MCF 10A (cell line): ENCODE data around the gene DERL3. TPM values are rescaled to one million over a fixed set of nuclear protein-coding genes. Genes with fewer than 3 reads are reported as not detected.

Experiments used
- BruUV-seq: library from RNA; stranded (reverse); fragments of 400-500 nt; replicated peaks from 2 replicates; lab custom pipeline; 2021; lab: Mats Ljungman, UMichigan
- CTCF ChIA-PET: fragments of 300-600 bp; sonication (Branson Sonifier 250); formaldehyde crosslinking; extraction: SDS; loops from one replicate; lab custom pipeline; 2021; ENCODE audit warnings: antibody characterized with exemption, inconsistent platforms; lab: Yijun Ruan, JAX
- POLR2A ChIA-PET: fragments of 300-600, 350-650 bp; sonication (Branson Sonifier 250); formaldehyde crosslinking; extraction: SDS; loops from one replicate; lab custom pipeline; 2020; ENCODE audit warnings: antibody characterized with exemption, inconsistent platforms; lab: Yijun Ruan, JAX
- DNase-seq: peaks from one replicate; pipeline ENCODE4 v3.0.0-alpha.2; 2018; ENCODE audit not compliant: unreplicated experiment
- H3K27ac Mint-ChIP-seq: one replicate; pipeline ENCODE4 v1.8.0; 2022; ENCODE audit warnings: mild to moderate bottlenecking, low read depth, mixed read lengths; ENCODE audit not compliant: unreplicated experiment
- H3K27me3 Mint-ChIP-seq: one replicate; pipeline ENCODE4 v1.8.0; 2022; ENCODE audit warnings: mixed read lengths; ENCODE audit not compliant: insufficient read depth, unreplicated experiment
- H3K36me3 Mint-ChIP-seq: one replicate; pipeline ENCODE4 v1.8.0; 2022; ENCODE audit warnings: mild to moderate bottlenecking, moderate library complexity, mixed read lengths; ENCODE audit not compliant: insufficient read depth, unreplicated experiment
- H3K4me1 Mint-ChIP-seq: one replicate; pipeline ENCODE4 v1.8.0; 2022; ENCODE audit warnings: mixed read lengths; ENCODE audit not compliant: insufficient read depth, unreplicated experiment
- H3K4me3 Mint-ChIP-seq: one replicate; pipeline ENCODE4 v1.8.0; 2022; ENCODE audit warnings: mild to moderate bottlenecking, moderate library complexity, mixed read lengths; ENCODE audit not compliant: unreplicated experiment
- H3K9me3 Mint-ChIP-seq: one replicate; pipeline ENCODE4 v1.8.0; 2022; ENCODE audit warnings: mixed read lengths; ENCODE audit not compliant: unreplicated experiment
- intact Hi-C: fragments of 100-400 bp; cut with micrococcal nuclease; formaldehyde crosslinking; loops from 2 replicates; pipeline ENCODE4 v1.14.1; 2022
- total RNA-seq: library from RNA; stranded (reverse); gene quantifications from 2 replicates; pipeline ENCODE4 v1.2.3, GENCODE V29; 2022
- TF ChIP-seq, protein P1 (sequence below): fragments of 200-600 bp; IDR thresholded peaks from one replicate; pipeline ENCODE4 v1.8.0; 2022; ENCODE audit warnings: antibody characterized with exemption, mild to moderate bottlenecking; ENCODE audit not compliant: unreplicated experiment

The DERL3 gene
- total RNA-seq, 1 experiment from 2014 or later = not detected

DNA sequence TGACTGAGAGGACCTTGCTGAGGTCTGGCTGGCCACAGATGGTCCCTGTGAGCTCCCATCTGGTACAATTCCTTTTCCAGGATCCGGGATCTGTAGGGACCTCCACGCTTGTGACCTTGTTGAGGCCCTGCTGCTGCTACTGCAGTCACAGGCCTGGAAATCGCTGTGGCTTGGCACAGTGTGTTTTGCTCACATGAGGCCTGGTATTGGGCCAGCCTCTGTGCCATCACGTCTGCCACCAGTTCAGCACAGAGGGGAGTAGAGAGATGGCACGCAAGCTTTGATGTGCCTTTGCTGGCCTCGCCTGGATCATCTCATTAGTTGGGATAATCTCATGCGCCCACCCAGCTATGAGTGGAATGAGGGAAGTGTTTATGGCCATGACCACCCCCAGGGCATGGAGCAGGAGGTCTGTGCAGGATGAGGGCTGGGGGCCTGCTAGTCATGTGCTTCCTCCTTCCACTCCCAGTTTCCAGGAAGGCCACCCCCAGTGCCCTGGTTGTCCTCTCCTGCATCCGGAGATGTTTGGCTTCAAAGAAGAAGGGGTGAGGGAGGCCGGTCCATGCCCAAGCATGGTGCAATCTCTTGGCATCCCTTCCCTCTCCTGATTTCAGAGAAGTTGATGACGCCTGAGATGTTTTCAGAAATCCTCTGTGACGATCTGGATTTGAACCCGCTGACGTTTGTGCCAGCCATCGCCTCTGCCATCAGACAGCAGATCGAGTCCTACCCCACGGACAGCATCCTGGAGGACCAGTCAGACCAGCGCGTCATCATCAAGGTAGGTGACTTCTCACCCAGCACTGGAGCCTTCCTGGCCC, 22.4 kb downstream of the DERL3 start:
- CTCF ChIA-PET = interaction anchor here (0.6 kb wide), 1 partner anchor 30 kb away, joined by 6 read pairs; no protein-coding TSS in a partner anchor

DNA sequence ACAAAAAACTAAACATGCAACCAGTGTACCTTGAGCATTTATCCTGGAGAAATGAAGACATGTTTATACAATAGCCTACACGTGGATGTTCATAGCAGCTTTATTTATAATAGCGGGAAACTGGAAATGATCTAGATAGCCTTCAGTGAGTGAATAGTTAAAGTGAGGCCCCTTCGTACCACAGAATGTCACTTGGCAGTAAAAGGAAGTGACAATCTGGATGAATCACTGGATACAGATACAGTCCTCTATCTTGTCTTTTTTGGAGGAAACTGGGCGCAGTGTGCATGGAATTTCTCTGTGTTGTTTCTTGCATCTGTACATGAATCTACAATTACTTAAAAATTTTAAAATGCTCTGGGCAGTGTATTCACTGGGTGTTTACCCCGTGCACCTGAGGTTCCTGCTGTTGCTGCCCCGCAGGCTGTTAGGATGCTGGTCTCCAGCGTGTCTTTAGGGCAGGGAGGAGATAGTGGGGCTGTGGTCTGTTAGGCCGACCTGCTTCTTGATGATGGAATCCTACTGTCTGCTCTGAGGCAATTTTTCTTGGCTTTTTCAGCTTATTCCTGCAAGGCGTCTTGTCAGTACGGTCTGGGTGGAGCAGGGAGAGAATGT, 23.2 kb downstream of the DERL3 start:
- CTCF ChIA-PET = interaction anchor here (0.6 to 1.1 kb wide), 2 partner anchors 29 to 34 kb away, joined by 5 to 6 read pairs; no protein-coding TSS in a partner anchor

More for the DNA sequence above, 22.4 kb downstream of the DERL3 start:
- intact Hi-C loops = no loop called here
- Mint-ChIP-seq H3K27ac (no peak overlapping the region), H3K27me3 (no peaks in the 10 kb centered on the region), H3K4me1 (no peaks in the 10 kb centered on the region), H3K9me3 (no peaks in the 10 kb centered on the region), H3K4me3 (no peak overlapping the region), H3K36me3 (peaks cover 61% of the 10 kb centered on the region)
- POLR2A ChIA-PET = no interaction called here
- TF ChIP-seq, protein P1, sequence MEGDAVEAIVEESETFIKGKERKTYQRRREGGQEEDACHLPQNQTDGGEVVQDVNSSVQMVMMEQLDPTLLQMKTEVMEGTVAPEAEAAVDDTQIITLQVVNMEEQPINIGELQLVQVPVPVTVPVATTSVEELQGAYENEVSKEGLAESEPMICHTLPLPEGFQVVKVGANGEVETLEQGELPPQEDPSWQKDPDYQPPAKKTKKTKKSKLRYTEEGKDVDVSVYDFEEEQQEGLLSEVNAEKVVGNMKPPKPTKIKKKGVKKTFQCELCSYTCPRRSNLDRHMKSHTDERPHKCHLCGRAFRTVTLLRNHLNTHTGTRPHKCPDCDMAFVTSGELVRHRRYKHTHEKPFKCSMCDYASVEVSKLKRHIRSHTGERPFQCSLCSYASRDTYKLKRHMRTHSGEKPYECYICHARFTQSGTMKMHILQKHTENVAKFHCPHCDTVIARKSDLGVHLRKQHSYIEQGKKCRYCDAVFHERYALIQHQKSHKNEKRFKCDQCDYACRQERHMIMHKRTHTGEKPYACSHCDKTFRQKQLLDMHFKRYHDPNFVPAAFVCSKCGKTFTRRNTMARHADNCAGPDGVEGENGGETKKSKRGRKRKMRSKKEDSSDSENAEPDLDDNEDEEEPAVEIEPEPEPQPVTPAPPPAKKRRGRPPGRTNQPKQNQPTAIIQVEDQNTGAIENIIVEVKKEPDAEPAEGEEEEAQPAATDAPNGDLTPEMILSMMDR = no peak
- no peak for DNase-seq
- no TSS peak for BruUV-seq

DNA sequence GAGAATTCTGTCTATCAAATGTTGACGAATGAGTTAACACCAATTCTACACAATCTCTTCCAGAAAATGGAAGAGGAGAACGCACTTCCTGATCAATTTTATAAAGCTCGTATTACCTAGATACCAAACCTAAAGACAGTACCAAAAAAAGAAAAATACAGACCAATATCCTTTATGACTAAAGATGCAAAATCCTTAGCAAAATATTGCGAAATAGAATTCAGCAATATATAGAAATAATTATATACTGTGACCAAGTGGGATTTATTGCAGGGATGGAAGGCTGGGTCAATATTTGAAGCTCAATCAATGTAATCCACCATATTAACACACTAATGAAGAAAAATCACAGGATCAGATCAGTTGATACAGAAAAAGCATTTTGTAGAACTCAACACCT, 26.4 kb downstream of the DERL3 start:
- H3K36me3 Mint-ChIP-seq = peaks cover 67% of the 10 kb centered on the region
- TF ChIP-seq, protein P1 = no peak
- no peaks in the 10 kb centered on the region for H3K9me3 Mint-ChIP-seq
- ChIA-PET CTCF (interaction anchor here (1.2 to 1.8 kb wide), 2 partner anchors 38 to 43 kb away, joined by 3 to 5 read pairs; no protein-coding TSS in a partner anchor), POLR2A (interaction anchor here (0.9 to 1.0 kb wide), 2 partner anchors 34 to 44 kb away, joined by 3 read pairs; partner anchors contain the start of gene CHCHD10)
- intact Hi-C loops = no loop called here
- DNase-seq = no peak
- no peaks in the 10 kb centered on the region for H3K4me1 Mint-ChIP-seq
- BruUV-seq = no TSS peak
- no peak overlapping the region for H3K4me3 Mint-ChIP-seq
- no peak overlapping the region for H3K27ac Mint-ChIP-seq
- no peaks in the 10 kb centered on the region for H3K27me3 Mint-ChIP-seq

More for the DNA sequence above, 23.2 kb downstream of the DERL3 start:
- no peaks in the 10 kb centered on the region for H3K4me1 Mint-ChIP-seq
- peaks cover 66% of the 10 kb centered on the region for H3K36me3 Mint-ChIP-seq
- H3K9me3 Mint-ChIP-seq = no peaks in the 10 kb centered on the region
- H3K27me3 Mint-ChIP-seq = no peaks in the 10 kb centered on the region
- BruUV-seq = no TSS peak
- DNase-seq = no peak
- TF ChIP-seq, protein P1 = no peak
- H3K4me3 Mint-ChIP-seq = no peak overlapping the region
- no peak overlapping the region for H3K27ac Mint-ChIP-seq
- intact Hi-C loops = no loop called here
- POLR2A ChIA-PET = no interaction called here

DNA sequence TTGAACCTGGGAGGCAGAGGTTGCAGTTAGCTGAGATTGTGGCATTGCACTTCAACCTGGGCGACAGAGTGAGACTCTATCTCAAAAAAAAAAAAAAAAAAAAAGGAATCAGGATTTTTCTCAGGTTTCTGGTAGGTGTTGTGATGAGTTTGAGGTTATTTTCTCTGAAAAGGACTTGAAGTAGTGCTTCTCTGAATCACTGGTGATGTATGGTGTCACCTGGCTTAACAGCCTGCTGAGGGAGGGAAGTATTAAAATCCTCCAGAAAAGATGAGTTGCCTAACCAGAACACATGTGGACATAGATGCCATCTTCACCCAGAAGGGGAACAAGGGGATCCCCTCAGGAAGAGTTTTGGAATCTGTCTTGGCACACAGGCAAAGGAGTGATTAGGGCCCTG, 32.0 kb downstream of the DERL3 start:
- H3K9me3 Mint-ChIP-seq = no peaks in the 10 kb centered on the region
- intact Hi-C loops = no loop called here
- no peak overlapping the region for H3K27ac Mint-ChIP-seq
- peaks cover 88% of the 10 kb centered on the region for H3K36me3 Mint-ChIP-seq
- POLR2A ChIA-PET = no interaction called here
- TF ChIP-seq, protein P1 = no peak
- CTCF ChIA-PET = no interaction called here
- H3K4me3 Mint-ChIP-seq = no peak overlapping the region
- BruUV-seq = no TSS peak
- H3K27me3 Mint-ChIP-seq = no peaks in the 10 kb centered on the region
- no peaks in the 10 kb centered on the region for H3K4me1 Mint-ChIP-seq
- no peak for DNase-seq
